NCI-H345 (cell line): ENCODE measurements around the gene SLC5A12.
"Not testable (repeated sequence)": the region's sequence is repeated elsewhere in the genome, so short reads cannot be mapped to it uniquely, and the experiment has no call there.

ENCODE experiments used
- DNase-seq: peaks from one replicate; lab custom pipeline; 2025; lab: John Stamatoyannopoulos, UW

Gene SLC5A12

GRCh38 chr11:26651916-26652315 is 69.9 kb downstream of the SLC5A12 start:
- no peak for DNase-seq

- peak; percentile 55 for DNase-seq
Observed at GRCh38 chr11:26649884-26650283, 72.0 kb downstream of the SLC5A12 start.

- not testable (repeated sequence) for DNase-seq
Observed at GRCh38 chr11:26643314-26643713, 78.5 kb downstream of the SLC5A12 start.

- DNase-seq = no peak
Observed at GRCh38 chr11:26632691-26633159, 89.1 kb downstream of the SLC5A12 start.

GRCh38 chr11:26626346-26626745 is 95.5 kb downstream of the SLC5A12 start:
- DNase-seq = no peak

GRCh38 chr11:26623076-26623659 is 98.7 kb downstream of the SLC5A12 start:
- DNase-seq = no peak

GRCh38 chr11:26622181-26622580 is 99.7 kb downstream of the SLC5A12 start:
- DNase-seq = no peak

GRCh38 chr11:26621132-26621531 is 100.7 kb downstream of the SLC5A12 start:
- no peak for DNase-seq

GRCh38 chr11:26620282-26621045 is 101.4 kb downstream of the SLC5A12 start:
- DNase-seq = no peak

GRCh38 chr11:26618441-26618840 is 103.4 kb downstream of the SLC5A12 start:
- DNase-seq = no peak
